ENCODE measurements around the gene EEFSEC. TPM values are rescaled to one million over a fixed set of nuclear protein-coding genes. Genes with fewer than 3 reads are reported as not detected.

The EEFSEC gene
- total and polyA plus RNA-seq, 2 of the 4 experiments (the other 2 are of a cell fraction) = 4.5 to 9.3 TPM

GRCh38 chr3:128196647-128197046 is 43.4 kb downstream of the EEFSEC start:
- Histone ChIP-seq H4K20me1 (ENCODE audit: insufficient read depth, low read length) (no peaks in the 10 kb centered on the region), H4K5ac (ENCODE audit: low read depth, low read length) (no peak overlapping the region), H2BK20ac (ENCODE audit: low read depth, low read length) (no peak overlapping the region), H3K27me3 (ENCODE audit: control insufficient read depth, insufficient read depth, low read length) (no peaks in the 10 kb centered on the region), H3K23ac (ENCODE audit: low read depth, low read length) (no peak overlapping the region), H2AK9ac (replicated peaks; ENCODE audit: low read depth, low read length, poor library complexity) (no peak overlapping the region), H3K9me1 (ENCODE audit: insufficient read depth, low read length) (peaks cover 4% of the 10 kb centered on the region; the same call in 1 of the 2 replicates), H3K56ac (ENCODE audit: extremely low read depth, insufficient read depth, low read length) (no peak overlapping the region), H3K4me1 (ENCODE audit: control insufficient read depth, insufficient read depth, low read length) (peaks cover 10% of the 10 kb centered on the region; the same call in 1 of the 2 replicates), H3K18ac (ENCODE audit: low read depth, low read length) (no peak overlapping the region), H2AFZ (replicated peaks; ENCODE audit: low read length, poor library complexity) (no peak overlapping the region), H3K9me3 (ENCODE audit: control insufficient read depth, insufficient read depth, low read length) (no peaks in the 10 kb centered on the region), H3K27ac (ENCODE audit: insufficient read depth, low read length) (no peak overlapping the region), H3K79me1 (ENCODE audit: low read depth in 1 of 2, low read length in 2 of 2) (peaks cover 4 to 14% of the 10 kb centered on the region in 2 experiments; a peak in 2 of 4 replicates), H3K9ac (ENCODE audit: low read depth, low read length) (no peak overlapping the region), H3K36me3 (ENCODE audit: control insufficient read depth, insufficient read depth, low read length) (no peaks in the 10 kb centered on the region), H4K91ac (ENCODE audit: insufficient read depth, low read depth, low read length) (no peak overlapping the region), H3K4me3 (ENCODE audit: insufficient read depth, low read depth, low read length) (no peak overlapping the region), H2BK15ac (ENCODE audit: low read depth, low read length) (no peak overlapping the region), H2BK5ac (ENCODE audit: low read depth, low read length, poor library complexity, severe bottlenecking) (no peak overlapping the region), H2AK5ac (ENCODE audit: low read depth, low read length) (no peak overlapping the region), H3K14ac (replicated peaks; ENCODE audit: low read depth, low read length) (no peak overlapping the region), H3K4ac (ENCODE audit: low read depth, low read length) (no peak overlapping the region), H3K4me2 (ENCODE audit: low read depth, low read length) (no peak overlapping the region), H2BK120ac (ENCODE audit: low read depth, low read length) (no peak overlapping the region), H4K8ac (ENCODE audit: low read depth in 2 of 2, low read length in 2 of 2) (no peak overlapping the region)
- ChIA-PET CTCF (no interaction called here), POLR2A (ENCODE audit: unreplicated experiment) (no interaction called here)
- dilution Hi-C loops (cut with HindIII; ENCODE audit: low sequenced_read_pairs, unreplicated experiment) = no loop called here
- 83% methylated on average over 1 of the region's 4 CpGs; no CpG with 5 or more reads in 1 of the 2 experiments for WGBS, 2 experiments (ENCODE audit: extremely low coverage in 2 of 2, insufficient read length in 1 of 2)
- in situ Hi-C loops (cut with MboI; ENCODE audit: low sequenced_read_pairs) = no loop called here
- no TSS peak for BruUV-seq (replicated peaks)
- no peak for TF ChIP-seq POLR2A (IDR thresholded peaks at IDR 0.05; ENCODE audit: low read depth, low read length)
- no peak for TF ChIP-seq RFX5 (IDR thresholded peaks at IDR 0.05; ENCODE audit: low read depth, low read length)
- TF ChIP-seq CTCF (conservative IDR thresholded peaks at IDR 0.05; ENCODE audit: low read depth, low read length) = no peak
- TF ChIP-seq, protein P1, sequence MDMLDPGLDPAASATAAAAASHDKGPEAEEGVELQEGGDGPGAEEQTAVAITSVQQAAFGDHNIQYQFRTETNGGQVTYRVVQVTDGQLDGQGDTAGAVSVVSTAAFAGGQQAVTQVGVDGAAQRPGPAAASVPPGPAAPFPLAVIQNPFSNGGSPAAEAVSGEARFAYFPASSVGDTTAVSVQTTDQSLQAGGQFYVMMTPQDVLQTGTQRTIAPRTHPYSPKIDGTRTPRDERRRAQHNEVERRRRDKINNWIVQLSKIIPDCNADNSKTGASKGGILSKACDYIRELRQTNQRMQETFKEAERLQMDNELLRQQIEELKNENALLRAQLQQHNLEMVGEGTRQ (IDR thresholded peaks at IDR 0.05; ENCODE audit: low read depth, low read length) = no peak
- TF ChIP-seq BHLHE40 (IDR thresholded peaks at IDR 0.05; ENCODE audit: low read depth, low read length) = no peak
- no peak for TF ChIP-seq RAD21 (IDR thresholded peaks at IDR 0.05; ENCODE audit: low read length)
- TF ChIP-seq NFE2L2 (IDR thresholded peaks at IDR 0.05; ENCODE audit: low read depth, low read length) = no peak
- TF ChIP-seq MAFK (IDR thresholded peaks at IDR 0.05; ENCODE audit: low read depth, low read length) = no peak
- TF ChIP-seq ELK1 (IDR thresholded peaks at IDR 0.05; ENCODE audit: borderline replicate concordance, low read depth, low read length) = no peak
- no peak for TF ChIP-seq CEBPB (IDR thresholded peaks at IDR 0.05; ENCODE audit: low read depth, low read length)
- no peak for TF ChIP-seq FOS (IDR thresholded peaks at IDR 0.05; ENCODE audit: low read depth, low read length)
- TF ChIP-seq MXI1 (IDR thresholded peaks at IDR 0.05; ENCODE audit: borderline replicate concordance, low read depth, low read length) = no peak
- TF ChIP-seq RCOR1 (IDR thresholded peaks at IDR 0.05; ENCODE audit: insufficient replicate concordance, low read length) = no peak
- TF ChIP-seq SMC3 (IDR thresholded peaks at IDR 0.05; ENCODE audit: low read depth, low read length) = no peak
- no peak for TF ChIP-seq MAZ (IDR thresholded peaks at IDR 0.05; ENCODE audit: borderline replicate concordance, low read depth, low read length)
- intact Hi-C loops (cut with micrococcal nuclease) = loop anchor here (5.0 kb wide), 1 partner anchor 106 kb away; no protein-coding TSS in a partner anchor
- DNase-seq = no peak
- peak; percentile 41; the same call in 1 of the 2 replicates for ATAC-seq (ENCODE audit: low read depth)
